ENCODE data around the gene ZNRD2. TPM values are rescaled to one million over a fixed set of nuclear protein-coding genes. Genes with fewer than 3 reads are reported as not detected.
A peak's percentile ranks its signal among the peaks of the same experiment; 100 is the strongest.

The ZNRD2 gene
- total RNA-seq, 4 donors from 2014 or later, result 16.5 to 25.7 (median 25.4) TPM

DNA sequence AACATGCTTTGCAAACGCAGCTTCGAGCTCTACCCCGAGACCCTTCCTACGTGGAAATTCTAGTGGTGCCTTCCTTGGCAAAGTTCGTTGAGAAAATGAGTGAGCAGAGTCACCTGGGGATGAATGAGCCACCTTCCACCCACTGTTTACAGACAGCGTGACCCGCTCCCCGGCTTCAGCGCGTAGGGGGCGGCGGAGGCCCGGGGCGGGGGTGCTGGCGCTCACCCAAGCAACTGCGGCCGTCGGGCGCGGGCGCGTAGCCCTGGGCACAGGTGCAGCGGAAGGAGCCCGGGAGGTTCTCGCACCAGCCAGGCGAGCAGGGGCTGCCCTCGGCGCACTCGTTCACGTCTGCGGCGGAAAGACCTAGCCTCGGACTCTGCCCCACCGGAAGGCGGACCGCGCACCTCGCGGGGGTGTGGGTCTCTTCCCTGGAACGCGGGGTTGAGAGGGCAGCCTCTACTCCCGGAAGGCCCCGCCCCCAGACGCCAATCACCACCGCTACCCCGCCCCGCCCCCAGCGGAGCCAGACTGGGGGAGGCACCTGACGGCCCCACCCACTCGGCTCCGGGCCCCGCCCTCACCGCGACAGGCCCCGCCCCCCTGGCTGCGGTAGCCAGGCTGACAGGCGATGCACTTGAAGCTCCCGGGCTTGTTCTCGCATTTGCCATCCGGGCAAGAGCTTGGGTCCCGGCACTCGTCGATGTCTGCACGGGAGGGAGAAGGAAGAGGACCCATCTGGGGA lies 23.9 kb upstream of the ZNRD2 start:
- Histone ChIP-seq H3K36me3 (peaks cover 0 to 13% (median 0%) of the 10 kb centered on the region in 3 donors), H3K27ac (peak overlapping the region; percentile 77 to 89 (median 82)), H3K4me1 (peaks cover 3 to 17% (median 12%) of the 10 kb centered on the region in 4 donors), H3K4me3 (peak overlapping the region; percentile 29 to 60 (median 44)), H3K27me3 (no peaks in the 10 kb centered on the region), H3K9me3 (no peaks in the 10 kb centered on the region)
- peak; percentile 66 to 81 for TF ChIP-seq POLR2A (IDR thresholded peaks at IDR 0.05)
- TF ChIP-seq, protein P1, sequence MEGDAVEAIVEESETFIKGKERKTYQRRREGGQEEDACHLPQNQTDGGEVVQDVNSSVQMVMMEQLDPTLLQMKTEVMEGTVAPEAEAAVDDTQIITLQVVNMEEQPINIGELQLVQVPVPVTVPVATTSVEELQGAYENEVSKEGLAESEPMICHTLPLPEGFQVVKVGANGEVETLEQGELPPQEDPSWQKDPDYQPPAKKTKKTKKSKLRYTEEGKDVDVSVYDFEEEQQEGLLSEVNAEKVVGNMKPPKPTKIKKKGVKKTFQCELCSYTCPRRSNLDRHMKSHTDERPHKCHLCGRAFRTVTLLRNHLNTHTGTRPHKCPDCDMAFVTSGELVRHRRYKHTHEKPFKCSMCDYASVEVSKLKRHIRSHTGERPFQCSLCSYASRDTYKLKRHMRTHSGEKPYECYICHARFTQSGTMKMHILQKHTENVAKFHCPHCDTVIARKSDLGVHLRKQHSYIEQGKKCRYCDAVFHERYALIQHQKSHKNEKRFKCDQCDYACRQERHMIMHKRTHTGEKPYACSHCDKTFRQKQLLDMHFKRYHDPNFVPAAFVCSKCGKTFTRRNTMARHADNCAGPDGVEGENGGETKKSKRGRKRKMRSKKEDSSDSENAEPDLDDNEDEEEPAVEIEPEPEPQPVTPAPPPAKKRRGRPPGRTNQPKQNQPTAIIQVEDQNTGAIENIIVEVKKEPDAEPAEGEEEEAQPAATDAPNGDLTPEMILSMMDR (IDR thresholded peaks at IDR 0.05), result no peak
- peak; percentile 99 to 100 (median 100) for DNase-seq

GRCh38 chr11:65547446-65548125 lies 22.7 kb upstream of the ZNRD2 start:
- peaks cover 0 to 13% (median 0%) of the 10 kb centered on the region in 3 donors for H3K36me3 ChIP-seq

GRCh38 chr11:65548395-65548794 lies 21.9 kb upstream of the ZNRD2 start:
- no peaks in the 10 kb centered on the region for H3K9me3 ChIP-seq
- H3K27ac ChIP-seq, result peak overlapping the region in 1 of 4 donors; percentile 31
- no peak for DNase-seq
- H3K36me3 ChIP-seq, result peaks cover 0 to 13% (median 0%) of the 10 kb centered on the region in 3 donors
- H3K4me3 ChIP-seq, result no peak overlapping the region
- no peak for TF ChIP-seq POLR2A (IDR thresholded peaks at IDR 0.05)
- TF ChIP-seq, protein P1 (IDR thresholded peaks at IDR 0.05), result no peak
- peaks cover 9 to 25% (median 23%) of the 10 kb centered on the region in 4 donors for H3K4me1 ChIP-seq
- no peaks in the 10 kb centered on the region for H3K27me3 ChIP-seq

More at GRCh38 chr11:65547446-65548125, 22.7 kb upstream of the ZNRD2 start:
- TF ChIP-seq, protein P1 (IDR thresholded peaks at IDR 0.05), result peak in 1 of 6 experiments; percentile 4
- no peak for TF ChIP-seq POLR2A (IDR thresholded peaks at IDR 0.05)
- Histone ChIP-seq H3K4me1 (peaks cover 9 to 23% (median 17%) of the 10 kb centered on the region in 4 donors), H3K4me3 (peak overlapping the region in 1 of 4 donors; percentile 29), H3K27me3 (no peaks in the 10 kb centered on the region), H3K27ac (peak overlapping the region in 3 of 4 donors; percentile 77 to 83 (median 80)), H3K9me3 (no peaks in the 10 kb centered on the region)
- peak in 2 of 3 donors; percentile 49 to 62 for DNase-seq

DNA sequence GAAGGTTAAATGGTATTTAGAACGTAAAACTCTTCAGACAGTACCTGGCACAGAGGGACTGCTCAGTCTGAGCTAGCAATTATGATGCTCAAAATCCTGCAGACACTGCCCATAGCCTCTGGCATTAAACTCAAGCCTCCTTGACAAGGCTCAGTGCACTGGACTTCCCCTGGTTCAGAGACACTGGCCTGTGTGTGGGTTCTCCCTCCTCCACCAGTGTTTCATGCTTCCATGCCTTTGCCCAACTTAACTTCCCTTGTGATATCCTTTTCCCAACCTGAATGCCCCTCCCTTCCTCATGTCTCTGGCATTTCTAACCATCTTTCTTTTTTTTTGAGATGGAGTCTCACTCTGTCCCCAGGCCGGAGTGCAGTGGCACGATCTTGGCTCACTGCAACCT lies 21.2 kb upstream of the ZNRD2 start:
- Histone ChIP-seq H3K9me3 (no peaks in the 10 kb centered on the region), H3K36me3 (peaks cover 0 to 6% (median 0%) of the 10 kb centered on the region in 3 donors), H3K4me3 (no peak overlapping the region), H3K4me1 (peaks cover 9 to 29% (median 23%) of the 10 kb centered on the region in 4 donors), H3K27me3 (no peaks in the 10 kb centered on the region), H3K27ac (peak overlapping the region in 1 of 4 donors; percentile 31)
- DNase-seq, result no peak
- TF ChIP-seq POLR2A (IDR thresholded peaks at IDR 0.05), result no peak
- TF ChIP-seq, protein P1 (IDR thresholded peaks at IDR 0.05), result no peak

- peak overlapping the region in 2 of 4 donors; percentile 31 to 33 for H3K4me3 ChIP-seq
- peak overlapping the region; percentile 53 to 97 (median 72) for H3K27ac ChIP-seq
- peaks cover 9 to 45% (median 24%) of the 10 kb centered on the region in 4 donors for H3K4me1 ChIP-seq
- DNase-seq, result peak; percentile 83 to 94 (median 90)
- no peaks in the 10 kb centered on the region for H3K9me3 ChIP-seq
- peaks cover 0 to 6% (median 0%) of the 10 kb centered on the region in 3 donors for H3K36me3 ChIP-seq
- TF ChIP-seq POLR2A (IDR thresholded peaks at IDR 0.05), result peak; percentile 42 to 60
- TF ChIP-seq, protein P1 (IDR thresholded peaks at IDR 0.05), result peak; percentile 46 to 84 (median 68)
- H3K27me3 ChIP-seq, result no peaks in the 10 kb centered on the region
Observed at GRCh38 chr11:65551572-65552387, 18.5 kb upstream of the ZNRD2 start.
